Astrocyte of the spinal cord (primary cell): ENCODE results near the gene MAP2K3.

ENCODE experiments used
- DNase-seq: peaks from one replicate; pipeline ENCODE4 v3.0.0; 2011; ENCODE audit warnings: low read depth, low spot score
- H3K4me3 ChIP-seq: 2 replicates; pipeline ENCODE4 v1.5.1; 2011; ENCODE audit warnings: low read depth, mild to moderate bottlenecking, low read length, moderate library complexity
- CTCF ChIP-seq: IDR thresholded peaks from 2 replicates; pipeline ENCODE4 v1.5.1; 2012; ENCODE audit warnings: low read depth, mild to moderate bottlenecking, low read length, inconsistent platforms
- in situ Hi-C: cut with HindIII; loops from 2 replicates; pipeline ENCODE4 v1.10.0; 2017; ENCODE audit warnings: low sequenced_read_pairs

The MAP2K3 gene

GRCh38 chr17:21282231-21282630 lies 2.3 kb upstream of the MAP2K3 start:
- TF ChIP-seq CTCF: no peak
- in situ Hi-C loops: no loop called here
- DNase-seq: peak; percentile 95
- H3K4me3 ChIP-seq: no peak overlapping the region

GRCh38 chr17:21282850-21283249 lies 1.7 kb upstream of the MAP2K3 start:
- no peak overlapping the region for H3K4me3 ChIP-seq
- no peak for DNase-seq
- TF ChIP-seq CTCF: no peak
- in situ Hi-C loops: no loop called here

- in situ Hi-C loops: no loop called here
- no peak for TF ChIP-seq CTCF
- peak overlapping the region; percentile 39 for H3K4me3 ChIP-seq
- no peak for DNase-seq
Observed at GRCh38 chr17:21283482-21284318, 811 bp upstream of the MAP2K3 start.

GRCh38 chr17:21285164-21286065 lies 904 bp downstream of the MAP2K3 start:
- in situ Hi-C loops: no loop called here
- DNase-seq: no peak
- no peak for TF ChIP-seq CTCF
- peak overlapping the region; percentile 79 for H3K4me3 ChIP-seq

GRCh38 chr17:21286066-21286770 lies 1.7 kb downstream of the MAP2K3 start:
- peak; percentile 98 for DNase-seq
- no peak for TF ChIP-seq CTCF
- peak overlapping the region; percentile 79 for H3K4me3 ChIP-seq
- in situ Hi-C loops: no loop called here
